HG03135 (cell line): Measurements from ENCODE around the gene AFTPH.

ENCODE experiments used
- ATAC-seq: cut with Tn5 transposase; IDR thresholded peaks from one replicate; pipeline ENCODE4 v1.9.1; 2021; ENCODE audit warnings: mild to moderate bottlenecking, moderate library complexity; ENCODE audit not compliant: unreplicated experiment

The AFTPH gene

GRCh38 chr2:64582774-64583340, 58.7 kb downstream of the AFTPH start:
- ATAC-seq: peak; percentile 79

- ATAC-seq: no peak
Observed at GRCh38 chr2:64586054-64586453, 61.9 kb downstream of the AFTPH start.

DNA sequence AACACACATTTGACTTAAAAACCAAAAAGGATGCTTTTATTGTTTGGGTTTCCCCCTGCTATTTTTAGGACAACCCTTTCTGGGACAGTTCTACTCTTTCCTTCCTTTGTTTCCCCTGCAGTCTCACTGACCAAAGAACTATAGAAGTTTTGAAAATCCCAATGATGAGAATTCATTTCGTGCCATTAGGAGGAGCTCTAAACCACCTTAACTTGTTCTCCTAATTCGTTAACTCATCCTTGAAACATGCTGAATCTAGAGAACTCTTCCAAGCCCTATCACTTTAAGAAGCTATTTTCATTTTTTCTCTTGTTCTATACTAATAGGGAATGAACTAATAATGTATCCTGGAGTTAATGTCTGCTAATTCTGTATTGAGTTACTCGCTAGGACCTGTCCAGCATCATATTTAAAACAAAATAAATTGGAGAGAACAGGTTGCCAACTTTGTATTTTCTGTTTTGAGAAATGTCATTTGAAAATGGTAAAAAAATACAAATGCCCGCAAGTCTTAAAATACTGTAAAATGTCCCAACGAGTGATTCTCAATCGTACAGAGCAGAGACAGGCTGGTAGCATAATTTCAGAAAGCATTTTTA, 62.9 kb downstream of the AFTPH start:
- ATAC-seq: no peak

DNA sequence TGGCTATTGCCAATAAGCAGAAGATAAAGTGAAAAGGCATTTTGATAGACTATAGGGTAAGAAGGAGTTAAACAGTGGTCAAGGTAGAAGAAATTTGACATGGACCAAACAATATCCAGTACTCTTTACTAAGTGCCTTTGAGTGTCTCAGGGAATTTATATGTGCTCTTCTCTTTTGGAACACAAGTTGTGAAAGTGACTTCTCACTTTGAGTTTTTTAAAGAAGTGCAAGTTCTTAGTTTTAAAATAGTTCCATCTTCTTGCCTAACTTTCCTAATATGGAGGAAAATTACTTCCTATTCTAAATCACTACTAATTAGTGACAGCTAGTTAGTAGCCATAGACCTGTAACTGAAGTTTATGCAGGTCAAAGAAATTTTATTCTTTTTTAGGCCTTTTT, 63.4 kb downstream of the AFTPH start:
- ATAC-seq: no peak

DNA sequence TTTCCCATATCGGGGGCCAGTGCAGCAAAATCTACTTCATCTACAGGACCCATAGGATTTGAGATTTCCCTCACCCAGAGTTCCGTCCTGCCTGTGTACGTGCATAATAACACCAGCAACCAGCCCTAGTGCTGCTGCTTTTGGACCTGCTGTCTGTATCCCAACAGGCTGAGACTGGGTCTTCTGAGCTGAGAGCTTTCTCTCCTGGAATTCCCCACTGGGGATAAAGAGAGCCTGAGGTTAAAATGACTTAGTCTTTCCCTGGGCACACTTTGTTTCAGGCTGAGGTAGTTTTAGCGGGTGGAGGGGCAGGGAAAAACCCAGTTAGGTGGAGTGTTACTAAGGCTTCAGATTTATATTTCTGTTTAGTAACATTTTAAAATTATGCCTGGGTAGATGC, 67.1 kb downstream of the AFTPH start:
- ATAC-seq: no peak

DNA sequence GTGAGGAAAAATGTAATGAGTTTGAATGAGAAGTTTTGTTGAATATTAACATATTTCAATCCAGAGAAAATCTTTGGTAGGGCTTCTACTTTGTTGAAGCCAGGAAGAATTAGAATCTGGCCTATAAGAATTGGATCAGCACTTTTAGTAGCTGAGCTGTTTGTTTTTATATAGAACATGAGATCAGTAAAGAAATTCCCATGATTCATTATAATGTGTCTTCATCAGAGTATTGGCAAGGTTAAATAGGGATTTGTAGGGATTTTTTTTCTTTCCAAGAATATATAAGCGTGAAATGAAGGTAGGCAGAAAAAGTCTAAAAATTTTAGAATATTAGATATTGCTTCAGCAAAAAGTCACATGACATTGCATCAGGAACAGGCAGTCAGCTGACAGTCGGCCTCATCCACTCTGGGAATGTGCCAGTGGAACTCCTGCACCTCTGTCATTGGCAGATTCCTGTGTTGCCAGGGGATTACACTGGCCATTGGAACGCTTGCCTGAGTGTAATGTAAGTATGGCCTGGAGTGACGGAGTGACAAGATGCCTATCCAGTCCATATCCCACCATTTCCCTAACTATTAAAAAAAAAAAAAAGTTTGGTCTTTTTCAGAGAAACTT, 69.0 kb downstream of the AFTPH start:
- no peak for ATAC-seq

DNA sequence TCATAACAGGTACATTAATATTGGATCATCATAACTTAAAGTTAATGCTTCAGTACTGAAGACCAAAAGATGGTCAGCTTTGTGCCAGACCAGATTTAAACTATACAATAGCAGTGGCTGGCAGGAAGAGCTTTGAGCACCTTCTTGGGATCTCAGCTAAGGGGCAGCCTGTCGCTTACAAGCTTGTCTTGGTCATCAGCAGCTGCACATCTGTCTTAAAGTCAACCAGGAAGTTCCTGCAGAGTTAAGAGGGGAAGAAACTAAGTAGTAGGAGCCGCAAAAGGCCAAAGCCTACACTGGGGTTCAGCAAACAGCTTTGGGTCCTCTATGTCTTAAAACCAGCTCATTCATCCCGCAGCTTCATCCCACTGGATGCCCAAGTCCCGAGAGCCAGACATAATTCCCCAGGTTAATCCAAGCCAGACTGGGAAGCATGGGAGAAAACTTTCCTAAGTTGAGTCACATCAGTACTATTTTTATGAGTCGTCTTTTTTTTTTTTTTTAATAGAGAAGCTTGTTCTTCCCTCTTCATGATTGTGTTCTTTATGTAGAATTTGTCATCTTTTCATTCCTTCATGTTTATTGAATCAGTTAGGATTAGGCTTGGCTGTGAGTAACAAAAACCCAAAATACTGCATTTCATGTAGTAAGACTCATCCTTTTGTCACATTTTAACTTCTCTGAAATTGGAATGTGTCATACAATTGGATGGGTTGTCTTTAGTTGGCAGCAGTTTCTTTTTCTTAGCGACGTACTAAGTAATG, 70.3 kb downstream of the AFTPH start:
- ATAC-seq: no peak

DNA sequence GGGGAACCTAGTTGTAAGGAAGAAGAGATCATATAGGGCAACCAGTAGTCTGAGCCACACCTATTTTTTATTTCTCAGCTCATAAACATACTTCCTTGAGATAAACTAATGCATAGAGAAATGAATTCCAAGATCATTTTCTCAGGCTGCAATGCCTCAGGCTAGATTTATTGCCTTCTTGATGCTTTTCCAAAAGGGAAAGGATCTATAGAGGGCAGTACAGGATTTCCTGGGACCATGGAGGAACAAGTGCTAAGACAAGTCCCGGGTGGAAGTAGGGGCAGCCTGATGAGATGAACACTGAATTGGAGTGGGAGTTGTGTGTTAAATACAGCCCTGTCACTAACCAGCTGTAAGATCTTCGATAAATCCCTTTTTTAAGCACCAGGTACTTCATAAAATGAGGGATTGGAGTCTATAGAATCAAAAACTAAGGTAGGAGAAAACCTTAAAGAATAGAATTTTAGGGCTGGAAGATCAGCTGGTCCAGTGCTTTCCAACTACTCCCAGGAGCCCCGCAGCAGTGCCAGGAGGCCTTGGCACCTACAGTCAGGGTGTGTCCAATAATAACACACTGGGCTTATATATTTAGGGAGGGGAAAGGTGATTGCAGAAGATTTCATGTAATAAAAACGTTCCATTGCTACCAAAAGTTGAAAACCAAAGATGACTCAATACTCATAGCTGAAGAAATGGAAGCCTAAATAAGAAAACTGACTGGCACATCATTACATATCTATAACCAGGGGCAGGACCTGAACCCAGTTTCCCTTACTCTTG, 71.5 kb downstream of the AFTPH start:
- ATAC-seq: no peak

- ATAC-seq: no peak
Observed at GRCh38 chr2:64598226-64598625, 74.1 kb downstream of the AFTPH start.

DNA sequence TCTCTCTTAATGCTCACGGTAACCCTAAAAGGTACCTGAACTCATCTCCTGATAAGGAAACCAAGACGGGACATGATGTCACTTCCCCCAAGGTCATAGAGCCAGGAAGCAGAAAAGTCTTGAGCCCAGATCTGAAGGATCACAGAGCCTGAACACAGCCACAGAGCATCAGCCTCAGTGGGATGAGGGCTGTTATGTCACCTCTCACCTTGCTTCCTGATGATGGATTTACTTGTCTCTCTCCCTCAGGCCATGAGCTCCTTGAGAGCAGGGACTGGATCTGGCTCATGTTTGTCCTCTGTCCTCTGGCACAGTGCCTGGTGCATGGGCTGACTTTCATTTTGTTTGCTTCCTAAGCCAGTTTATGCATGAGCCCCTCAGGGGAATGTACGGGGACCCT, 75.3 kb downstream of the AFTPH start:
- ATAC-seq: no peak

DNA sequence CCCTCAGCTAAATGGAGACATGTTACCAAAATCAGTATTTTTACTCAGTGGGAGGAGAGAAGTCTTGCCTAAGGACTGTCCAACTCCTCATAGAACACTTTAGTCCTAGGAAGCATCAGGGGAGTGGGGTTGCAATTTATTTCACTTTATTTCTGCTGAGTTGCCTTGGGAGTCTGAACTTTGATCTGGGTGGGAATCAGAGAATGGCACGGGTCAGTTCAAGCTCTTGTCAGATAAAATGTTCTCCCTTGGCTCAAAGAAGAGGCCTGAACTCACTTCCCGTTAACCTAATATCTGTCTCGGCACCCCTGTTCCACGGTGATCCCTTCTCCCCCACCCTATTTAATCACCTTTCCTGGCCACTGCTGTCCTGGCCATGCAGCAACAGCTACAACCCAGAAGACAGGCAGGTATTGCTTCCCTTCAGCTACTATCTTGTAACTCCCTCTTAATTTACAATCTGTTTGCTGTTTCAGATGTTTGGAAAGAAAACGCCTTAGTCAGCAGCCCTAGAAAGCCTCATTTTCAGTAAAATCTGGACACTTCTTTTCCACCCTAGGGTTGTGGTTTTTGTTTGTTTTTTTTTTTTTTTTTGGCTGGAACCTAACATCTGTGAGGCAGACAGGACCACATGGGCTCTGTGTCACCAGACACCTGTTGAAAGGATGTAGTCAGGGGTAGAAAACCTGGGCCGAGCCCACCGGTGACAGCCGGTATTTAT, 77.1 kb downstream of the AFTPH start:
- no peak for ATAC-seq

DNA sequence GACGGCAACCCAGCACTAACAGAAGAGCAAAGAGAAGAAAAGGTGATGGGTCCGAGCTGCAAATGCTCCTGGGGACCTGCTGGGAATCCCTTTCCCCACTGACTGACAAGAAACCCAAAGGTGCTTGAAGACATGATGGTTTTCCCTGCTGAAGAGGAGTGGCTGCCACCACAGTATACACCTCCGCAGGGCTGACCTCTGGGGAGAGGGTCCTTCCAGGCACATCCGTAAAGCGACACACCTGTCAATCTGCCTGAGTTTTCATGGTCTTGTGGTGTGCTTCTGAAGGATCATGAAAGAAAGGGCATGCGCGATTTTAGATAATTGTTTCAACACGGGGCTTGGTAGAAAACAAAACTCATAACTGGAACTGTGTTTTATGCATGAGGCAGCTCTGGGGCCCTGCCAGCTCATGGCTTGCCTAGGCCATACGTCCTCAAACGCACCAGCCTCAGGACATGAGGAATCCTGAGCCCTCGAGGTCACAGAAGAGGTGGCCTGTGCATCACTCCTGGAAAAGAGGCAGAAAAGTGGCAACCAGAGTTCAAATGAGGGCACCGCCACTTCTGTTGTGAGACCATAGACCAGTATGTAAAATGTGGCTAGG, 77.8 kb downstream of the AFTPH start:
- ATAC-seq: no peak

- no peak for ATAC-seq
Observed at GRCh38 chr2:64602436-64602835, 78.3 kb downstream of the AFTPH start.

- no peak for ATAC-seq
Observed at GRCh38 chr2:64604155-64604554, 80.0 kb downstream of the AFTPH start.

DNA sequence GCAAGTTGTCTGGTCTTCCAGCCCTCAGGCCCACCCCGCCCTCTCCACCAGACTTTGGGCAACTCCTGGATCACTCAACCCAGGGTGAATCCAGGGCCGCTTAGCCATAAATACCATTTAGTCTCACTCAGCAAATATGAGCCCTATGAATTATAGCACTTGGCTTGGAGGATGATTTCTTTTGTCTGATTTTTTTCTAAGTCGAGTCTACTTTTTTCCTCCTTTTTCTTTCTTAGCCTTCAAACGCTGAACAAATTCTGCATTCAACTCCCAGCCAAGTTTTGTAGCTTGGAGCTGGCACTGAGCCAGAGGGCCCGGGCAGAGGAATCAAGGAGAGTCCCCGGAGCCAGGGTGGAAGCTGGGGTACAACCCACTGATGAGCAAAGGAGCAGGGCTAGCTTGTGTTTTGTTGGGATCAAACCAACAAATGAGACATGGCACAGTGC, 80.9 kb downstream of the AFTPH start:
- no peak for ATAC-seq

GRCh38 chr2:64605991-64606478, 81.9 kb downstream of the AFTPH start:
- no peak for ATAC-seq

DNA sequence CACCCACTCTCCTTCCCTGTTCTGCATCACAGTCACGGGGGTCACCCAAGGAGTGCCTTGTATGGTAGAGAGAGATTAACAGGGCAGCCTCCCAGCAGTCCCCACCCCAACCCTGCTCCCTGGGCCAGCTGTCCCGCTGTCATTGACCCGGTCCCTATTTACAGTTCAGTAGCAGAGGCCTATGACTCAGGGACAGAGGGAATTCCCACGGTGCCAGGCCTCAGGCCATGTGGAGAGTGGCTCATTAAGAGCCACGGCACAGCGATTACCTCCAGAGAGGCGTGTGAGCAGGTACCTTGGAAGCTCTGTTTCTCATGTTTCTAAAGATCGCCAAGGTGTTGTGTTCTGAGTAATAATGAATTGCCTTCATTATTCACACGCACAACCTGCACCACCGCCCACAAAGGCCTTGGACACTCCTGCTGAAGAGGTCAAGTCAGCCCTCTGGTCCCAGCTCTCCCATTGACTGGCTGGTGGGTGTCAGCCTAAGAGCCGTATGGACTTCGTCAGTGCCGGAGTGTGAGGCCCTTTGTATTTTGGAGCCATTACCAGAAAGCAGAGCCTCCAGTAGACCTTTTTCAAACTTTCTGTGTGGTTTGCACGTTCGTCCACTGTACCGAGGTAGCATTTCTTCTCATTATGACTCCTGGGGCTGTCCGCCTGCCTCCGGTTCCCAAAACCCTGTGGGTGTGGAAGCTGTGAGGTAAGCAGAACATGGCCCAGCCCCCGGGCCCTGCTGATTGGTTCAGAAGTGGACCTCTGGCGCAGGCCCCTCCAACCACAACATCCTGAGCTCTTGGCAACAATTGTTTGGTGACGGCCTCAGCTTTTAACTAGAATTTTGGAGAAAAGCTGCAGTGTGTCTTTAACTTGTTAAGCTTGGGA, 82.6 kb downstream of the AFTPH start:
- peak; percentile 86 for ATAC-seq

DNA sequence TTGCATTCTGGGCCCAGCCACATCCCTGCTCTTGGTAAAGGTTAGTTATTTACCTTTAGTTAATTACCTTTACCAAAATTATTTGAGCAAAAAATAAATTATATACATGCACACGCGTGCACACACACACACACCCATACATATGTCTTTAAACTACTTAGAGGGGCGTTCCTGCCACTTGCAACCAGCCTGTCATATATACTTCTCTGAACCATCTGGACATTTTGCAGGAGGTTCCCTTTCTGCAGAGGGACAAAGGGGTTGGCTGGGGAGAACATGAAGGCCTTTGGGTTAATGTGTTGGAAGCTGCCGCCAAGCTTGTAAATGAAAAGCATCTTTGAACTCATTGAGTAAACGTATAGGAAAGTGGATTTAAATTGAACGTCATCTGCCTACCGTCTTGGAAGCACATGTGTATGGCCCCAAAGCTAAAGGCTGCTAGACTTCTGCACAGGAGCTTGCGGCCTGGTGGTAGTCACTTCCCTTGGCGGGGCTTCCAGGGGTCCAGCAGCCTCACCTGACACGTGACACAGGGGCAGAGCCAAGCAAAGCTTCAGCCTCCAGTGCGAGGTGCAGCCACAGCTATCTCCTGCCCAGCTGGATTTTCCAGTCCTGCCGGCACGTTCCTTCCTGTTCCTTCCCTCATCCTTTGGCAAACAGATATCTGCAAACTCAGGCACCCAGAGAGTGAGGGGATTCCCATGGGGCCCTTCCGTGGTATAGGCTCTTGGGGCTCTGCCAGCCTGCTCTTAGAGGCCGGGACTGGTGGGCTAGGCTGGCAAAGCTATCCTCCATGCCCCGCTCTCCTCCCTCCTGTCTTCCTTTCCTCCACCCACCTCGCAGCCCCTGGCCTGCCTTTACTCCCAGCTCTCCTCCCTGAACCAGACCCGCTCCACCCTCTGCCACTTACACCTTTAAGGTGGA, 83.5 kb downstream of the AFTPH start:
- ATAC-seq: no peak
